Measurements from ENCODE around the gene KRTAP9-2. TPM values are rescaled to one million over a fixed set of nuclear protein-coding genes. Genes with fewer than 3 reads are reported as not detected.
"Not testable (repeated sequence)": the region's sequence is repeated elsewhere in the genome, so short reads cannot be mapped to it uniquely, and the experiment has no call there.

KRTAP9-2 gene
- polyA plus RNA-seq, 1 donor (not counting 4 experiments of a cell fraction or from before 2014, with no cell fraction given), result not detected

DNA sequence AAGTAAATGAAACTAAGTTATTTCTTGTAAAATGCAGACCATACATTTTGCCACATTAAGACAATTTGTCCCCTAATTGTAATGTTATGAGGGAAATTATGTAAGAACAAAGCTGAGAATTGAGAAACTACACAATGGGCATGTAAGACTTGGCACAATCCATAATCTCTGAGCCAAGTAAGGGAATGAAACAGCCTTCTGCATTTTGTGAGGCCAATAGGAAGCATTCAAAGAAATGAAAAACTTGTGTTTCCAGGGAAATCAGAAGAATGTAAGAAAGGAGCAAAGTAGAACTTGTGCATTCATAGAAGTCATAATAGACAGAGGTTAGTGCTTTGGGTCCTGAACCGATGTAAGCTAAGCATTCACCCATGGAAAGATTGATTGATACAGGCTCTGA lies 24.8 kb downstream of the KRTAP9-2 start:
- no peak overlapping the region for H3K27ac ChIP-seq (ENCODE audit: control insufficient read depth, insufficient read depth, low read length)
- FAIRE-seq, result no peak

DNA sequence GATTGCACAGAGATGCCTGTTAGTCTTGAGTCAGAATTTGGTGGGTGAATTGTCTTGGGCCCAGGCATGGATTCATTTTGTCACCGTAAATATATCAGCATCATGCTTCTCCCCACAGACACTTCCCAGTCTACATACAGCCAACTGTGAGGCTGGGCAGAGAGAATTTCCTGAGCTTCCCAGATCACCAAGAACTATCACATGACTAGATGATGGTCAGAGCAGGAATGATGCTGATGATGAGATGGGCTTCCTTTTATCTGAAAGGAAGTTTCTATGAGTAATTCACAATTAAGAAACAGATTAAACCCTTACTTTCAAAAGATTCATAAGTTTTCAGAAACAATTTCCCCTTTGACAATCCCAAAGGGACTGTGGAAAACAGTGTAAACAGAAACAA lies 28.4 kb downstream of the KRTAP9-2 start:
- Histone ChIP-seq H3K79me2 (ENCODE audit: control insufficient read depth, insufficient read depth, low read length) (no peaks in the 10 kb centered on the region), H3K9me3 (ENCODE audit: control insufficient read depth, low read depth, low read length) (no peaks in the 10 kb centered on the region), H3K9me1 (ENCODE audit: control insufficient read depth, extremely low read depth, insufficient read depth, low read length) (no peaks in the 10 kb centered on the region), H3K27me3 (ENCODE audit: control insufficient read depth, extremely low read depth, insufficient read depth, low read length) (no peaks in the 10 kb centered on the region), H3K27ac (ENCODE audit: control insufficient read depth, insufficient read depth, low read length) (no peak overlapping the region), H3K36me3 (ENCODE audit: control insufficient read depth in 2 of 2, extremely low read depth in 1 of 2, insufficient read depth in 2 of 2, low read length in 2 of 2) (no peaks in the 10 kb centered on the region), H3K4me2 (ENCODE audit: control insufficient read depth, extremely low read depth, insufficient read depth, low read depth, low read length) (no peak overlapping the region), H3K9ac (ENCODE audit: control insufficient read depth, extremely low read depth, insufficient read depth, low read length) (no peak overlapping the region), H3K4me1 (ENCODE audit: control insufficient read depth, extremely low read depth, insufficient read depth, low read length) (no peaks in the 10 kb centered on the region), H3K4me3 (ENCODE audit: control insufficient read depth in 2 of 3, extremely low read depth in 1 of 3, insufficient read depth in 2 of 3, low read depth in 1 of 3, low read length in 3 of 3) (no peak overlapping the region), H2AFZ (ENCODE audit: control insufficient read depth, low read length) (no peak overlapping the region), H4K20me1 (ENCODE audit: control insufficient read depth, extremely low read depth, insufficient read depth, low read length) (no peaks in the 10 kb centered on the region)
- DNase-seq (ENCODE audit: low read depth, low spot score) (no peak), FAIRE-seq (no peak)
- dilution Hi-C loops (cut with MboI; ENCODE audit: extremely low pct_ligation_motif_present, low sequenced_read_pairs), result no loop called here
- TF ChIP-seq, protein P1, sequence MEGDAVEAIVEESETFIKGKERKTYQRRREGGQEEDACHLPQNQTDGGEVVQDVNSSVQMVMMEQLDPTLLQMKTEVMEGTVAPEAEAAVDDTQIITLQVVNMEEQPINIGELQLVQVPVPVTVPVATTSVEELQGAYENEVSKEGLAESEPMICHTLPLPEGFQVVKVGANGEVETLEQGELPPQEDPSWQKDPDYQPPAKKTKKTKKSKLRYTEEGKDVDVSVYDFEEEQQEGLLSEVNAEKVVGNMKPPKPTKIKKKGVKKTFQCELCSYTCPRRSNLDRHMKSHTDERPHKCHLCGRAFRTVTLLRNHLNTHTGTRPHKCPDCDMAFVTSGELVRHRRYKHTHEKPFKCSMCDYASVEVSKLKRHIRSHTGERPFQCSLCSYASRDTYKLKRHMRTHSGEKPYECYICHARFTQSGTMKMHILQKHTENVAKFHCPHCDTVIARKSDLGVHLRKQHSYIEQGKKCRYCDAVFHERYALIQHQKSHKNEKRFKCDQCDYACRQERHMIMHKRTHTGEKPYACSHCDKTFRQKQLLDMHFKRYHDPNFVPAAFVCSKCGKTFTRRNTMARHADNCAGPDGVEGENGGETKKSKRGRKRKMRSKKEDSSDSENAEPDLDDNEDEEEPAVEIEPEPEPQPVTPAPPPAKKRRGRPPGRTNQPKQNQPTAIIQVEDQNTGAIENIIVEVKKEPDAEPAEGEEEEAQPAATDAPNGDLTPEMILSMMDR (optimal IDR thresholded peaks at IDR 0.05 in 1 of 3, IDR thresholded peaks at IDR 0.05 in 1 of 3, conservative IDR thresholded peaks at IDR 0.05 in 1 of 3; ENCODE audit: extremely low read depth in 1 of 3, insufficient read depth in 2 of 3, low read length in 3 of 3), result no peak
- no peak for TF ChIP-seq EZH2 (IDR thresholded peaks at IDR 0.05; ENCODE audit: low read length)

More for the DNA sequence above, 24.8 kb downstream of the KRTAP9-2 start:
- Histone ChIP-seq H3K79me2 (ENCODE audit: control insufficient read depth, insufficient read depth, low read length) (no peaks in the 10 kb centered on the region), H3K36me3 (ENCODE audit: control insufficient read depth in 2 of 2, extremely low read depth in 1 of 2, insufficient read depth in 2 of 2, low read length in 2 of 2) (no peaks in the 10 kb centered on the region), H3K4me2 (ENCODE audit: control insufficient read depth, extremely low read depth, insufficient read depth, low read depth, low read length) (no peak overlapping the region), H3K9ac (ENCODE audit: control insufficient read depth, extremely low read depth, insufficient read depth, low read length) (no peak overlapping the region), H2AFZ (ENCODE audit: control insufficient read depth, low read length) (no peak overlapping the region), H3K9me1 (ENCODE audit: control insufficient read depth, extremely low read depth, insufficient read depth, low read length) (no peaks in the 10 kb centered on the region), H3K9me3 (ENCODE audit: control insufficient read depth, low read depth, low read length) (no peaks in the 10 kb centered on the region), H3K4me3 (ENCODE audit: control insufficient read depth in 2 of 3, extremely low read depth in 1 of 3, insufficient read depth in 2 of 3, low read depth in 1 of 3, low read length in 3 of 3) (no peak overlapping the region), H3K4me1 (ENCODE audit: control insufficient read depth, extremely low read depth, insufficient read depth, low read length) (no peaks in the 10 kb centered on the region), H4K20me1 (ENCODE audit: control insufficient read depth, extremely low read depth, insufficient read depth, low read length) (no peaks in the 10 kb centered on the region), H3K27me3 (ENCODE audit: control insufficient read depth, extremely low read depth, insufficient read depth, low read length) (peaks cover 4% of the 10 kb centered on the region)
- DNase-seq (ENCODE audit: low read depth, low spot score), result no peak
- dilution Hi-C loops (cut with MboI; ENCODE audit: extremely low pct_ligation_motif_present, low sequenced_read_pairs), result no loop called here
- TF ChIP-seq, protein P1 (optimal IDR thresholded peaks at IDR 0.05 in 1 of 3, IDR thresholded peaks at IDR 0.05 in 1 of 3, conservative IDR thresholded peaks at IDR 0.05 in 1 of 3; ENCODE audit: extremely low read depth in 1 of 3, insufficient read depth in 2 of 3, low read length in 3 of 3), result no peak
- TF ChIP-seq EZH2 (IDR thresholded peaks at IDR 0.05; ENCODE audit: low read length), result no peak

DNA sequence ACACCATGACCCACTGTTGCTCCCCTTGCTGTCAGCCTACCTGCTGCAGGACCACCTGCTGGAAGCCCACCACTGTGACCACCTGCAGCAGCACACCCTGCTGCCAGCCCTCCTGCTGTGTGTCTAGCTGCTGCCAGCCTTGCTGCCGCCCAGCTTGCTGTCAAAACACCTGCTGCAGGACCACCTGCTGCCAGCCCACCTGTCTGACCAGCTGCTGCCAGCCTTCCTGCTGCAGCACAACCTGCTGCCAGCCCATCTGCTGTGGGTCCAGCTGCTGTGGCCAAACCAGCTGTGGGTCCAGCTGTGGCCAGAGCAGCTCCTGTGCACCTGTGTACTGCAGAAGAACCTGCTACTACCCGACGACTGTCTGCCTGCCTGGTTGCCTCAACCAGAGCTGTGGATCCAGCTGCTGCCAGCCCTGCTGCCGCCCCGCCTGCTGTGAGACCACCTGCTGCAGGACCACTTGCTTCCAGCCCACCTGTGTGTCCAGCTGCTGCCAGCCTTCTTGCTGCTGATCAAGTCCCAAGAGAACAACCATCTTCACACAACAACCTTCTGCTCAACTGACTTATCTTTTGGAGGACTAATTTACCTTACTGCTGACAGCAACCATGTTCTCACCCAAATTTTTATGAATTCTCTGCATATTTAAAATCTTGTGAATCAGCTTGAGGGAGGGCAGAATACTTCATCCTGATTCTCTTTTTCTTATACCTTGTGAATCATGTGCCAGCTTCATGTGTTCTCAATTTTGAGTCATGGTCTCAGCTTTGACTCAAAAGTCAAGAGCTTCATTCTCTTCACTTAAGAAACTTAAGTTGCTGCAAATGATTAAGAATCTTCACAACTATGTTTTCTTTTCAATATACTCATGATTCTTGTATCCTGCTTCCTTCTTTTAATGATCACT lies 29.2 kb downstream of the KRTAP9-2 start, which contains the start of gene KRTAP9-9:
TSS of gene KRTAP9-9 (plus strand) at position 4 of the 910 bp plus-strand sequence.
- H3K4me3 ChIP-seq (ENCODE audit: control insufficient read depth in 2 of 3, extremely low read depth in 1 of 3, insufficient read depth in 2 of 3, low read depth in 1 of 3, low read length in 3 of 3); H3K9ac ChIP-seq (ENCODE audit: control insufficient read depth, extremely low read depth, insufficient read depth, low read length); H3K4me1 ChIP-seq (ENCODE audit: control insufficient read depth, extremely low read depth, insufficient read depth, low read length); H3K4me2 ChIP-seq (ENCODE audit: control insufficient read depth, extremely low read depth, insufficient read depth, low read depth, low read length); H3K27me3 ChIP-seq (ENCODE audit: control insufficient read depth, extremely low read depth, insufficient read depth, low read length); H3K36me3 ChIP-seq (ENCODE audit: control insufficient read depth in 2 of 2, extremely low read depth in 1 of 2, insufficient read depth in 2 of 2, low read length in 2 of 2); DNase-seq (ENCODE audit: low read depth, low spot score); H2AFZ ChIP-seq (ENCODE audit: control insufficient read depth, low read length); H3K9me1 ChIP-seq (ENCODE audit: control insufficient read depth, extremely low read depth, insufficient read depth, low read length); H3K9me3 ChIP-seq (ENCODE audit: control insufficient read depth, low read depth, low read length); H3K79me2 ChIP-seq (ENCODE audit: control insufficient read depth, insufficient read depth, low read length); FAIRE-seq; dilution Hi-C loops (cut with MboI; ENCODE audit: extremely low pct_ligation_motif_present, low sequenced_read_pairs); H3K27ac ChIP-seq (ENCODE audit: control insufficient read depth, insufficient read depth, low read length); H4K20me1 ChIP-seq (ENCODE audit: control insufficient read depth, extremely low read depth, insufficient read depth, low read length): not testable (repeated sequence)

All from keratinocyte (primary cell).